OCI-LY7 (cell line): ENCODE measurements around the gene DEPDC1B.

Experiments
- CTCF ChIP-seq: fragments of 200-600 bp; sonication (generic); conservative IDR thresholded peaks from 2 replicates; pipeline ENCODE4 v1.5.1; 2014; ENCODE audit warnings: mild to moderate bottlenecking, antibody characterized with exemption, low read length, moderate library complexity, mixed read lengths
- EZH2phosphoT487 ChIP-seq: fragments of 200-600 bp; sonication (generic); IDR thresholded peaks from 2 replicates; pipeline ENCODE4 v1.6.1; 2018; ENCODE audit warnings: low read depth, borderline replicate concordance, mild to moderate bottlenecking, mixed run types, antibody characterized with exemption, low read length, moderate library complexity, mixed read lengths

GRCh38 chr5:60738933-60739332 lies 39.0 kb upstream of the DEPDC1B start:
- TF ChIP-seq CTCF (no peak), EZH2phosphoT487 (no peak)
